ENCODE results near the gene AIRE. TPM values are rescaled to one million over a fixed set of nuclear protein-coding genes. Genes with fewer than 3 reads are reported as not detected.

The AIRE gene
- total RNA-seq, 6 experiments from 2014 or later = 0.05 to 0.12 TPM; not detected in 4

DNA sequence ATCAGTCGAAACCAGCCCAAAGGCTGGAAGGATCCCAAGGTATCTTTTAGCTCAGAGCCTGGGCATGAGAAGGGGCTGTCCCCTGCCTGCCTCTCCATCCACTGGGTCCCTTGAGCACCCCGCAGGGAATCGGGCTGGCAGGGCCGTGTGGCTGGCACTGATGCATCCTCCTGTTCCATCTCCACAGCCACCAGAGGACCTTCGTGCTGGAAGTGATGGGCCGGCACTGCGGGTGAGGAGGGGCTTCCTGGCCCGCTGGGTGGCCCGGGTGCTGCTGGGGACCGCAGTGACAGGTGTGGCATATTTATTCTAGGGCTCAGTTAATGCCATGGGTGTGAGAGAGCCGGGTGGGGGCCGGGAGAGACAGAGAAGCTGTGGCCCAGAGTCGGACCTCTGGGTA, 27.8 kb downstream of the AIRE start:
- Mint-ChIP-seq H3K27ac (no peak overlapping the region), H3K27me3 (ENCODE audit: insufficient read depth) (no peaks in the 10 kb centered on the region; the same call in 1 of the 2 replicates), H3K4me3 (no peak overlapping the region), H3K9me3 (no peaks in the 10 kb centered on the region), H3K36me3 (ENCODE audit: low read depth) (peaks cover 11% of the 10 kb centered on the region), H3K4me1 (ENCODE audit: low read depth) (no peaks in the 10 kb centered on the region)
- TF ChIP-seq, protein P1, sequence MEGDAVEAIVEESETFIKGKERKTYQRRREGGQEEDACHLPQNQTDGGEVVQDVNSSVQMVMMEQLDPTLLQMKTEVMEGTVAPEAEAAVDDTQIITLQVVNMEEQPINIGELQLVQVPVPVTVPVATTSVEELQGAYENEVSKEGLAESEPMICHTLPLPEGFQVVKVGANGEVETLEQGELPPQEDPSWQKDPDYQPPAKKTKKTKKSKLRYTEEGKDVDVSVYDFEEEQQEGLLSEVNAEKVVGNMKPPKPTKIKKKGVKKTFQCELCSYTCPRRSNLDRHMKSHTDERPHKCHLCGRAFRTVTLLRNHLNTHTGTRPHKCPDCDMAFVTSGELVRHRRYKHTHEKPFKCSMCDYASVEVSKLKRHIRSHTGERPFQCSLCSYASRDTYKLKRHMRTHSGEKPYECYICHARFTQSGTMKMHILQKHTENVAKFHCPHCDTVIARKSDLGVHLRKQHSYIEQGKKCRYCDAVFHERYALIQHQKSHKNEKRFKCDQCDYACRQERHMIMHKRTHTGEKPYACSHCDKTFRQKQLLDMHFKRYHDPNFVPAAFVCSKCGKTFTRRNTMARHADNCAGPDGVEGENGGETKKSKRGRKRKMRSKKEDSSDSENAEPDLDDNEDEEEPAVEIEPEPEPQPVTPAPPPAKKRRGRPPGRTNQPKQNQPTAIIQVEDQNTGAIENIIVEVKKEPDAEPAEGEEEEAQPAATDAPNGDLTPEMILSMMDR (IDR thresholded peaks at IDR 0.05) = no peak
- no peak for DNase-seq

DNA sequence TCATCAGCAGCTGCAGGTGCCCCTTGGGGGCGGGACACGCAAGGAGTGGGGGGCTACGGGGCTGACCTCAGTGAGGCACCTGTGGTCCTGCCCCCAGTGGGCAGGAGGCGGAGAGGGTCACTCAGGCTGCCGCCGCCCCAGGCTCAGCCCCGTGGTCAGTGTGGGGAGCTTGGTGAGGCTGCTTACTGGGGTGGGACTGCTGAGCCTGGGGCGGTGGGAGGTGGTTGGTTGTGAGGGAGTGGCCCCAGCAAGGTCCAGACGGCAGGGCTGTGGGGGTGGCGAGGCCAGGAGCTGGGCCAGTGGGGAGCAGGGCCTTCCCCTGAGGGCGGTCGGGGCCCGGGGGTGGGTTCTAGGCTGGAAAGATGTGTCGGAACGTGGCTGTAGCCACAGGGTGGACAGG, 28.5 kb downstream of the AIRE start:
- peaks cover 11% of the 10 kb centered on the region for H3K36me3 Mint-ChIP-seq (ENCODE audit: low read depth)
- H3K4me3 Mint-ChIP-seq = no peak overlapping the region
- H3K27me3 Mint-ChIP-seq (ENCODE audit: insufficient read depth) = no peaks in the 10 kb centered on the region; the same call in 1 of the 2 replicates
- DNase-seq = no peak
- TF ChIP-seq, protein P1 (IDR thresholded peaks at IDR 0.05) = no peak
- no peaks in the 10 kb centered on the region for H3K9me3 Mint-ChIP-seq
- H3K4me1 Mint-ChIP-seq (ENCODE audit: low read depth) = no peaks in the 10 kb centered on the region
- no peak overlapping the region for H3K27ac Mint-ChIP-seq

DNA sequence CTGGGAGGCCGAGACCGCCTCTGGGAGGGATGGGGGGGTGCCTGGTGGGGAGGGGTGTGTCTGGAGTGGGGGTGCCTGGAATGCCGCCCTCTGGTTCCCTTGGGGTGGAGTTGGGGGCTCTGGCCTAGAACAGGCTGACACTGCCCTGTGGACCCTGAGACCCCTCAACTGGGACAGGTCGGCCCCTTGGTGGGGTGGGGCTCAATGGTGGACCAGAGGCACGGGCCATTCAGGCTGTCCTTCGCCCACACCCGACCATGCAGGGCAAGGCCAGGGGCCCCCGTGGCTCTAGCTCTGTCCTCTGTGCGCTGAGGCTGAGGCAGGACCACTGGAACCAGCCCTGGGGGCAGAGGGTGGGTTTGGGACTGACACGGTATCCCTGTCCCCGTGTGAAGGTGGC, 28.9 kb downstream of the AIRE start:
- Mint-ChIP-seq H3K4me3 (no peak overlapping the region), H3K36me3 (ENCODE audit: low read depth) (peaks cover 11% of the 10 kb centered on the region), H3K27me3 (ENCODE audit: insufficient read depth) (no peaks in the 10 kb centered on the region; the same call in 1 of the 2 replicates), H3K27ac (no peak overlapping the region), H3K9me3 (no peaks in the 10 kb centered on the region), H3K4me1 (ENCODE audit: low read depth) (no peaks in the 10 kb centered on the region)
- TF ChIP-seq, protein P1 (IDR thresholded peaks at IDR 0.05) = no peak
- DNase-seq = no peak

DNA sequence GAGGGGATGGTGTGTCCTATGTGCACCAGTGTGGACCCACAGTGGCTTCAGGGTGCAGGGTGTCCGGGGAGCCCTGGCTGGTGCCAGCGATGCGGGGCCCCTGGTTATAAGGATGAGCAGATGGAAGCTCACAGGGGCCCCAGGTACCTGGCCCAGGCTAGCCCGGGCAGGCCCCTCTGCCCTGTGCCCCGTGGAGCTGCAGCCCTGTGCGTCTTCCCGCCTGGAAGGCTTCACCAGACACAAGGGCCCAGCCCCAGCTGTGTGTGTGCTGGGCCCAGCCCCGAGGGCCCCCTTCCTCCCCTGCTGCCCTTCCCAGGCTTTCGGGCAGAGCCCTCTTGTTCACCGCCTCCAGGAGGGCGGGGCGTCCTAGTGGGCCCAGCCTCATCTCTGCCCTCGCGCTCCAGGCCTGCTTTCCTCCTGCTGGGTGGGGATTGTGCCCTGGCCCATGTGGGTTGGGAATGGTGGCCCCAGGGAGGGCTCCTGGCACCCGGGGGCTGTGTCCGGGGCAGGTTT, 30.1 kb downstream of the AIRE start:
- Mint-ChIP-seq H3K4me1 (ENCODE audit: low read depth) (no peaks in the 10 kb centered on the region), H3K9me3 (no peaks in the 10 kb centered on the region), H3K27me3 (ENCODE audit: insufficient read depth) (no peaks in the 10 kb centered on the region; the same call in 1 of the 2 replicates), H3K36me3 (ENCODE audit: low read depth) (peaks cover 11% of the 10 kb centered on the region), H3K4me3 (no peak overlapping the region), H3K27ac (no peak overlapping the region)
- TF ChIP-seq, protein P1 (IDR thresholded peaks at IDR 0.05) = no peak
- no peak for DNase-seq

DNA sequence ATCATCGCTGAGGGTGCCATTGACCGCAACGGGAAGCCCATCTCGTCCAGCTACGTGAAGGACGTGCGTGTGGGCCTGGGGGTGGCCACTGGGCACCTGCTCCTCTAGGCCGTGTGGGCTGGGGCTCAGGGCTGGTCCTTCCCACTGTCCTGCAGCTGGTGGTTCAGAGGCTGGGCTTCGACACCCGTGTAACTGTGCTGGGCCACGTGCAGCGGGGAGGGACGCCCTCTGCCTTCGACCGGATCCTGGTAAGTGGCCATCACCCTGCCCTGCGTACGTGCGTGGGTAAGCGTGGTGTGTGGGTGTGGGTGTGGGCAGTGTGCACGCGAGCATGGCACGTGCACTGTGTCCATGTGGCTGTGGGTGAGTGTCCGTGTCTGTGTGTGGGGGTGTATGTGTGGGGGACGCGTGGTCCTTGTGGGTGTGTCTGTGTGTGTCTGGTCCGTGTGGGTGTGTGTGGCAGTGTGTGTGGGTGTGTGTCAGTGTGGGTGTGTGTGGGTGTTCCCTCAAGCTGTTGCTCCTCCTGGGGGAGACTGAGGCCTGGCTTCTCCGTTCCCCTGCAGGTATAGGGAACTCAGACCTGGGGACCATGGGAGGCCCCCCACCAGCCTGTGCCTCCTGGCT, 30.7 kb downstream of the AIRE start:
- Mint-ChIP-seq H3K4me3 (no peak overlapping the region), H3K4me1 (ENCODE audit: low read depth) (no peaks in the 10 kb centered on the region), H3K27ac (no peak overlapping the region; the same call in 1 of the 2 replicates), H3K27me3 (ENCODE audit: insufficient read depth) (no peaks in the 10 kb centered on the region), H3K9me3 (no peaks in the 10 kb centered on the region), H3K36me3 (ENCODE audit: low read depth) (peaks cover 5% of the 10 kb centered on the region)
- TF ChIP-seq, protein P1 (IDR thresholded peaks at IDR 0.05) = no peak
- no peak for DNase-seq

Data from HFFc6 (cell line).